HG02642 (cell line): Measurements from ENCODE around the gene HOXC13.

Experiments used
- ATAC-seq: cut with Tn5 transposase; IDR thresholded peaks from one replicate; pipeline ENCODE4 v1.9.1; 2021; ENCODE audit warnings: mild to moderate bottlenecking; ENCODE audit not compliant: unreplicated experiment, poor library complexity

Gene HOXC13

GRCh38 chr12:53937596-53938325, 870 bp upstream of the HOXC13 start:
- ATAC-seq: no peak

GRCh38 chr12:53939141-53940108, 794 bp downstream of the HOXC13 start:
- no peak for ATAC-seq

GRCh38 chr12:53940443-53941014, 1.9 kb downstream of the HOXC13 start:
- no peak for ATAC-seq

- no peak for ATAC-seq
Measured at GRCh38 chr12:53941187-53941586, 2.6 kb downstream of the HOXC13 start.

GRCh38 chr12:53941750-53942149, 3.1 kb downstream of the HOXC13 start:
- no peak for ATAC-seq

- ATAC-seq: no peak
Measured at GRCh38 chr12:53942467-53942997, 3.9 kb downstream of the HOXC13 start.

GRCh38 chr12:53944209-53944608, 5.6 kb downstream of the HOXC13 start:
- ATAC-seq: no peak

- ATAC-seq: no peak
Measured at GRCh38 chr12:53944907-53945847, 6.5 kb downstream of the HOXC13 start.

- ATAC-seq: no peak
Measured at GRCh38 chr12:53947743-53948142, 9.1 kb downstream of the HOXC13 start.

- ATAC-seq: no peak
Measured at GRCh38 chr12:53948650-53949593, 10.3 kb downstream of the HOXC13 start.

GRCh38 chr12:53949631-53950436, 11.2 kb downstream of the HOXC13 start:
- no peak for ATAC-seq

GRCh38 chr12:53950437-53950773, 11.8 kb downstream of the HOXC13 start:
- no peak for ATAC-seq

GRCh38 chr12:53950789-53951576, 12.4 kb downstream of the HOXC13 start:
- ATAC-seq: no peak

- ATAC-seq: no peak
Measured at GRCh38 chr12:53951577-53952334, 13.1 kb downstream of the HOXC13 start.

GRCh38 chr12:53952335-53952694, 13.7 kb downstream of the HOXC13 start:
- no peak for ATAC-seq

GRCh38 chr12:53952871-53953734, 14.5 kb downstream of the HOXC13 start:
- ATAC-seq: no peak
